ENCODE measurements around the gene C2orf76. TPM values are rescaled to one million over a fixed set of nuclear protein-coding genes. Genes with fewer than 3 reads are reported as not detected.

The C2orf76 gene
- polyA plus RNA-seq, 2 of the 4 experiments (the other 2 are of a cell fraction), result 16.6 to 34.3 TPM

DNA sequence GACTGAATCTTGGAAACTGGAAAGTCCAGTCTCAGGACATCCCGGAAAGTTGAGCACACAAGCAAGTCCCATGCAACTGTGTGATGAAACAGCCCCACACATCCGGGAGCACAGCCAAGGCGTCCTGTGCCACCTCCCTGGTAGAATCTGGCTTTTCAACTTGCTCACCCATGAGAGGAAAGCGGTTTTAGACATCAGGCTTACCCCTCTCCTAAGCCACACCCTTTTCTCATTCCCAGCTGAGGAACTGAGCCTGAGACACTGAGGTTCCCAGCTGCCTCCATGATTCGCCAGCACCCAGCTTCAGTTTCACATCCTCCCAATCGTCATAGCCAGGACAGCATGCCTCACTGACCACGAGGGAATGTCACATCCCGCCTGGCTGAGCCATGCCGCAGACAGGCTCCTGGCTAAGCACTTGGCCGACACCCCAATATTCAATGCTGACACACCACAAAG lies 82.7 kb downstream of the C2orf76 start:
- Histone ChIP-seq H3K4me2 (no peak overlapping the region), H3K27ac (no peak overlapping the region), H3K4me3 (no peak overlapping the region), H3K4me1 (no peaks in the 10 kb centered on the region), H3K9me3 (no peaks in the 10 kb centered on the region)
- ATAC-seq, result no peak
- WGBS (ENCODE audit: missing lambda C conversion rate), result 65% methylated on average over 10 of the region's 10 CpGs
- ChIA-PET CTCF (interaction anchor here (1.0 to 8.8 kb wide), 4 partner anchors 19 to 401 kb away, joined by 3 to 100 read pairs (median 10); no protein-coding TSS in a partner anchor), POLR2A (no interaction called here)
- FAIRE-seq, result no peak
- no peak for TF ChIP-seq SREBF2 (IDR thresholded peaks at IDR 0.05)
- no peak for TF ChIP-seq MAZ (IDR thresholded peaks at IDR 0.05; ENCODE audit: borderline replicate concordance, low read depth, low read length)
- TF ChIP-seq FOSB (CRISPR knock-in tag; IDR thresholded peaks at IDR 0.05), result no peak
- TF ChIP-seq ZNF302 (CRISPR knock-in tag; IDR thresholded peaks at IDR 0.05), result no peak
- no peak for TF ChIP-seq HOXB13 (CRISPR knock-in tag; IDR thresholded peaks at IDR 0.05; ENCODE audit: low read depth)
- no peak for TF ChIP-seq RNF2 (IDR thresholded peaks at IDR 0.05; ENCODE audit: borderline replicate concordance, low read depth)
- no peak for TF ChIP-seq ESRRA (IDR thresholded peaks at IDR 0.05; ENCODE audit: borderline replicate concordance, low read length)
- no peak for TF ChIP-seq MAFK (IDR thresholded peaks at IDR 0.05; ENCODE audit: partially characterized antibody)
- TF ChIP-seq GATA3 (IDR thresholded peaks at IDR 0.05; ENCODE audit: borderline replicate concordance), result no peak
- no peak for TF ChIP-seq TFCP2L1 (CRISPR knock-in tag; IDR thresholded peaks at IDR 0.05)
- TF ChIP-seq NPAS2 (CRISPR knock-in tag; IDR thresholded peaks at IDR 0.05; ENCODE audit: borderline replicate concordance), result no peak
- no peak for TF ChIP-seq NR3C1 (IDR thresholded peaks at IDR 0.05)
- TF ChIP-seq HOXB5 (CRISPR knock-in tag; IDR thresholded peaks at IDR 0.05), result no peak
- TF ChIP-seq, protein P1, sequence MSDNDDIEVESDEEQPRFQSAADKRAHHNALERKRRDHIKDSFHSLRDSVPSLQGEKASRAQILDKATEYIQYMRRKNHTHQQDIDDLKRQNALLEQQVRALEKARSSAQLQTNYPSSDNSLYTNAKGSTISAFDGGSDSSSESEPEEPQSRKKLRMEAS (IDR thresholded peaks at IDR 0.05), result no peak
- no peak for TF ChIP-seq MYC (IDR thresholded peaks at IDR 0.05; ENCODE audit: borderline replicate concordance, low read length)
- TF ChIP-seq, protein P2, sequence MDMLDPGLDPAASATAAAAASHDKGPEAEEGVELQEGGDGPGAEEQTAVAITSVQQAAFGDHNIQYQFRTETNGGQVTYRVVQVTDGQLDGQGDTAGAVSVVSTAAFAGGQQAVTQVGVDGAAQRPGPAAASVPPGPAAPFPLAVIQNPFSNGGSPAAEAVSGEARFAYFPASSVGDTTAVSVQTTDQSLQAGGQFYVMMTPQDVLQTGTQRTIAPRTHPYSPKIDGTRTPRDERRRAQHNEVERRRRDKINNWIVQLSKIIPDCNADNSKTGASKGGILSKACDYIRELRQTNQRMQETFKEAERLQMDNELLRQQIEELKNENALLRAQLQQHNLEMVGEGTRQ (IDR thresholded peaks at IDR 0.05), result no peak
- TF ChIP-seq, protein P3, sequence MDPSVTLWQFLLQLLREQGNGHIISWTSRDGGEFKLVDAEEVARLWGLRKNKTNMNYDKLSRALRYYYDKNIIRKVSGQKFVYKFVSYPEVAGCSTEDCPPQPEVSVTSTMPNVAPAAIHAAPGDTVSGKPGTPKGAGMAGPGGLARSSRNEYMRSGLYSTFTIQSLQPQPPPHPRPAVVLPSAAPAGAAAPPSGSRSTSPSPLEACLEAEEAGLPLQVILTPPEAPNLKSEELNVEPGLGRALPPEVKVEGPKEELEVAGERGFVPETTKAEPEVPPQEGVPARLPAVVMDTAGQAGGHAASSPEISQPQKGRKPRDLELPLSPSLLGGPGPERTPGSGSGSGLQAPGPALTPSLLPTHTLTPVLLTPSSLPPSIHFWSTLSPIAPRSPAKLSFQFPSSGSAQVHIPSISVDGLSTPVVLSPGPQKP (IDR thresholded peaks at IDR 0.05; ENCODE audit: low read depth, low read length), result no peak
- no peak for DNase-seq (ENCODE audit: low read depth in 1 of 2, low spot score in 1 of 2)

DNA sequence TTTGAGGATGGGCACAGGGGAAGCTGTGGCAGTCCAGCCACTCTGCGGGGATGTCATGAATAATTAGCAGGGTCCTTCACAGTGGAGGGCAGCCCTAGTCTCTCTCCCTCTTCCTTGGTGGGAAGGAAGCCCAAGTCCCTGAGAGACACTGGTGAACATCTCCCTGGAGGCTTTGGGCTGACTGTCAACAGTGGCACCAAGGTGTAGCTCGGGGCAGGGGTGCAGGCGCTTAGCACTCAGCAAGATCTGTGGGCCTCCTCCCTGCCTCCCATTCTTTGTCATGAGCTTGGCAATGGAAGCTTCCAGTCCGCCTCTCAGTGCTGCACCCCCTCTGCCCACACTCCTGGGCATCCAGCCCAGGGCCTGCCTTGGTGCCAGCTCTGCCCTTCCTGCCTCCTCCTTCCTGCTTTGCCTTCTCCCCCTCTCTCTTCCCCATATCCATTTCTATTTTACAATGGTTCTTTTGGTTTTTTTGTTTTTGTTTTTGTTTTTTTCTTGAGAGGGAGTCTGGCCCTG lies 83.6 kb downstream of the C2orf76 start:
- no peak overlapping the region for H3K27ac ChIP-seq

More for the DNA sequence above, 83.6 kb downstream of the C2orf76 start:
- H3K4me1 ChIP-seq, result no peaks in the 10 kb centered on the region
- no peak for ATAC-seq
- no peak overlapping the region for H3K4me3 ChIP-seq
- ChIA-PET POLR2A (no interaction called here), CTCF (interaction anchor here (1.0 to 3.6 kb wide), 6 partner anchors 9 to 401 kb away, joined by 3 to 14 read pairs (median 6); no protein-coding TSS in a partner anchor)
- no peak for DNase-seq (ENCODE audit: low read depth in 1 of 2, low spot score in 1 of 2)
- no peak for FAIRE-seq
- no peaks in the 10 kb centered on the region for H3K9me3 ChIP-seq
- 84% methylated on average over 4 of the region's 4 CpGs for WGBS (ENCODE audit: missing lambda C conversion rate)
- H3K4me2 ChIP-seq, result no peak overlapping the region
- TF ChIP-seq CEBPB (IDR thresholded peaks at IDR 0.05) (no peak), CHD2 (IDR thresholded peaks at IDR 0.05; ENCODE audit: low read length, partially characterized antibody) (no peak), FOXS1 (CRISPR knock-in tag; IDR thresholded peaks at IDR 0.05) (no peak), HDAC2 (IDR thresholded peaks at IDR 0.05) (no peak), RAD21 (conservative IDR thresholded peaks at IDR 0.05 in 1 of 2, IDR thresholded peaks at IDR 0.05 in 1 of 2) (no peak), EHMT2 (IDR thresholded peaks at IDR 0.05; ENCODE audit: low read depth) (no peak), FOSL2 (IDR thresholded peaks at IDR 0.05) (no peak), FOSL2 (CRISPR knock-in tag; IDR thresholded peaks at IDR 0.05) (no peak), TFCP2L1 (CRISPR knock-in tag; IDR thresholded peaks at IDR 0.05) (no peak), HOXB5 (CRISPR knock-in tag; IDR thresholded peaks at IDR 0.05) (no peak), ZFP36 (IDR thresholded peaks at IDR 0.05; ENCODE audit: borderline replicate concordance, partially characterized antibody) (no peak), KDM1A (IDR thresholded peaks at IDR 0.05; ENCODE audit: low read depth) (no peak)
- TF ChIP-seq, protein P4, sequence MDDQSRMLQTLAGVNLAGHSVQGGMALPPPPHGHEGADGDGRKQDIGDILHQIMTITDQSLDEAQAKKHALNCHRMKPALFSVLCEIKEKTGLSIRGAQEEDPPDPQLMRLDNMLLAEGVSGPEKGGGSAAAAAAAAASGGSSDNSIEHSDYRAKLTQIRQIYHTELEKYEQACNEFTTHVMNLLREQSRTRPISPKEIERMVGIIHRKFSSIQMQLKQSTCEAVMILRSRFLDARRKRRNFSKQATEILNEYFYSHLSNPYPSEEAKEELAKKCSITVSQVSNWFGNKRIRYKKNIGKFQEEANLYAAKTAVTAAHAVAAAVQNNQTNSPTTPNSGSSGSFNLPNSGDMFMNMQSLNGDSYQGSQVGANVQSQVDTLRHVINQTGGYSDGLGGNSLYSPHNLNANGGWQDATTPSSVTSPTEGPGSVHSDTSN (IDR thresholded peaks at IDR 0.05), result no peak
- TF ChIP-seq, protein P5, sequence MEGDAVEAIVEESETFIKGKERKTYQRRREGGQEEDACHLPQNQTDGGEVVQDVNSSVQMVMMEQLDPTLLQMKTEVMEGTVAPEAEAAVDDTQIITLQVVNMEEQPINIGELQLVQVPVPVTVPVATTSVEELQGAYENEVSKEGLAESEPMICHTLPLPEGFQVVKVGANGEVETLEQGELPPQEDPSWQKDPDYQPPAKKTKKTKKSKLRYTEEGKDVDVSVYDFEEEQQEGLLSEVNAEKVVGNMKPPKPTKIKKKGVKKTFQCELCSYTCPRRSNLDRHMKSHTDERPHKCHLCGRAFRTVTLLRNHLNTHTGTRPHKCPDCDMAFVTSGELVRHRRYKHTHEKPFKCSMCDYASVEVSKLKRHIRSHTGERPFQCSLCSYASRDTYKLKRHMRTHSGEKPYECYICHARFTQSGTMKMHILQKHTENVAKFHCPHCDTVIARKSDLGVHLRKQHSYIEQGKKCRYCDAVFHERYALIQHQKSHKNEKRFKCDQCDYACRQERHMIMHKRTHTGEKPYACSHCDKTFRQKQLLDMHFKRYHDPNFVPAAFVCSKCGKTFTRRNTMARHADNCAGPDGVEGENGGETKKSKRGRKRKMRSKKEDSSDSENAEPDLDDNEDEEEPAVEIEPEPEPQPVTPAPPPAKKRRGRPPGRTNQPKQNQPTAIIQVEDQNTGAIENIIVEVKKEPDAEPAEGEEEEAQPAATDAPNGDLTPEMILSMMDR (IDR thresholded peaks at IDR 0.05), result no peak
- TF ChIP-seq, protein P6, sequence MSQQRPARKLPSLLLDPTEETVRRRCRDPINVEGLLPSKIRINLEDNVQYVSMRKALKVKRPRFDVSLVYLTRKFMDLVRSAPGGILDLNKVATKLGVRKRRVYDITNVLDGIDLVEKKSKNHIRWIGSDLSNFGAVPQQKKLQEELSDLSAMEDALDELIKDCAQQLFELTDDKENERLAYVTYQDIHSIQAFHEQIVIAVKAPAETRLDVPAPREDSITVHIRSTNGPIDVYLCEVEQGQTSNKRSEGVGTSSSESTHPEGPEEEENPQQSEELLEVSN (IDR thresholded peaks at IDR 0.05; ENCODE audit: borderline replicate concordance, low read depth), result no peak

Measured in A549 (cell line).